ENCODE data around the gene ADAMTS18. TPM values are rescaled to one million over a fixed set of nuclear protein-coding genes. Genes with fewer than 3 reads are reported as not detected.

Gene ADAMTS18
- total RNA-seq, 1 experiment from 2014 or later = not detected

DNA sequence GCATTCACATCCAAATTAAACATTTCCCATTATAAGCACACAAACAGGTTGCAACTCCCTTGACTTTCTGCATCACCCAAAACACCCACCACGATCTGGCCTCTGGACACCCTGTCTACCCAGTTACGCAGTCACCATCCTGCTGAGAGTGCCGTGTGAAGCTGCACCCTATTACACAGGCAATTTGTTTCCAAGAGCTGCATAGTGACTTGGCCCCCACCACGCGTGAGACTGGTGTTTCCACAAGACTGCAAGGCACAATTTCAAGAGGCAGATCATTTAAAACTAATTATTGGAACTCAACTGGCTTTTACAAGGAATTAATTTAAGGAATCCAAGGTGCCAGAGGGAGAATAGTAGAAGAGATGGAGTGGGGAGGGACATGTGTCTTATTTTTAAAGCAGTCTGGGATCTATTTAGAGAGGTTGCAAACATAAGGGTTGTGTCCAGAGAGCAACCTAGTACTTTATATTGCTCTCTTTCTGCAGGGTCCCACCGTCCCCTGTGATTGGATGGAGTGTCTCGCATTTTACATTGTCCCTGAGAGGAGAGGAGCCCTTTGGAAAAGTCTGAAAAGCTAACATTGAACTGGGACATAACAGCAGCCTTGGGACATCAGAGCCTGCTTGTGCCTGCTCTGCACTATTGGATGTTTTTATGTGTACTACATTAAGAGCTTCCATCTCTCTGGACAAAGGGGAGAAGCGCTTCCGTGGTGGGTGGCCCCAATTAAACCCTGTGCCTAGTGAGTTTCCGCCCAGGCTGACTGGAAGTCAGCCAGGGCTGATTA, 8.7 kb upstream of the ADAMTS18 start:
- Histone ChIP-seq H3K27me3 (ENCODE audit: insufficient read depth, low read depth) (peaks cover 73% of the 10 kb centered on the region), H4K20me1 (ENCODE audit: insufficient read depth) (no peaks in the 10 kb centered on the region), H3K36me3 (ENCODE audit: low read depth) (no peaks in the 10 kb centered on the region), H3K9me2 (ENCODE audit: insufficient read depth) (no peaks in the 10 kb centered on the region), H3K4me2 (no peak overlapping the region), H3K4me3 (no peak overlapping the region), H3K9me3 (ENCODE audit: insufficient read depth, low read depth) (no peaks in the 10 kb centered on the region), H3F3A (ENCODE audit: insufficient read depth, low read depth) (no peaks in the 10 kb centered on the region), H3K27ac (no peak overlapping the region), H3K79me2 (ENCODE audit: low read depth) (no peaks in the 10 kb centered on the region), H2AFZ (no peak overlapping the region), H3K4me1 (replicated peaks; ENCODE audit: insufficient read depth) (no peaks in the 10 kb centered on the region)
- intact Hi-C loops (cut with micrococcal nuclease; ENCODE audit: unreplicated experiment) = no loop called here
- TF ChIP-seq, protein P1, sequence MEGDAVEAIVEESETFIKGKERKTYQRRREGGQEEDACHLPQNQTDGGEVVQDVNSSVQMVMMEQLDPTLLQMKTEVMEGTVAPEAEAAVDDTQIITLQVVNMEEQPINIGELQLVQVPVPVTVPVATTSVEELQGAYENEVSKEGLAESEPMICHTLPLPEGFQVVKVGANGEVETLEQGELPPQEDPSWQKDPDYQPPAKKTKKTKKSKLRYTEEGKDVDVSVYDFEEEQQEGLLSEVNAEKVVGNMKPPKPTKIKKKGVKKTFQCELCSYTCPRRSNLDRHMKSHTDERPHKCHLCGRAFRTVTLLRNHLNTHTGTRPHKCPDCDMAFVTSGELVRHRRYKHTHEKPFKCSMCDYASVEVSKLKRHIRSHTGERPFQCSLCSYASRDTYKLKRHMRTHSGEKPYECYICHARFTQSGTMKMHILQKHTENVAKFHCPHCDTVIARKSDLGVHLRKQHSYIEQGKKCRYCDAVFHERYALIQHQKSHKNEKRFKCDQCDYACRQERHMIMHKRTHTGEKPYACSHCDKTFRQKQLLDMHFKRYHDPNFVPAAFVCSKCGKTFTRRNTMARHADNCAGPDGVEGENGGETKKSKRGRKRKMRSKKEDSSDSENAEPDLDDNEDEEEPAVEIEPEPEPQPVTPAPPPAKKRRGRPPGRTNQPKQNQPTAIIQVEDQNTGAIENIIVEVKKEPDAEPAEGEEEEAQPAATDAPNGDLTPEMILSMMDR (conservative IDR thresholded peaks at IDR 0.05) = no peak
- no peak for TF ChIP-seq EZH2 (IDR thresholded peaks at IDR 0.05; ENCODE audit: low read depth)
- DNase-seq = no peak
- CTCF ChIA-PET = no interaction called here
- POLR2A ChIA-PET (ENCODE audit: unreplicated experiment) = no interaction called here
- no TSS peak for BruUV-seq (replicated peaks)

DNA sequence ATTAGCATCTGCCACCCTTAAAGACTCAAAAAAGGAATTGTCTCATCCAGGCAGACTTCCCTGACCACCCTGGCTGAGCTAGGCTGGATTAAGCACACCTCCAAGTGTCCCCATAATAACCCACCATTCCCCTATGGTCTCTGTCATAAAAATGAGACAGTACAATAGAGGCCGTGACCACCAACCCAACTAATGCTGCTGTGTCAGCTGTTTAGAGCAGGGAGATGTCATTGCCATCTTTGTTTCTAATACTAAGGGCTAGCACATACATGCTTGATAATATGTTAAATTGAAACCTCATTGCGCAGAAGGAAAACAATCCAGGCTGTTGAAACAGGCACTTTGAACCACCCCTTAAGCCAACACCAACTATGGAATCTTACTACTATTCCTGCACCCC, 7.2 kb upstream of the ADAMTS18 start:
- H4K20me1 ChIP-seq (ENCODE audit: insufficient read depth) = no peaks in the 10 kb centered on the region
- no peak for DNase-seq
- no peaks in the 10 kb centered on the region for H3F3A ChIP-seq (ENCODE audit: insufficient read depth, low read depth)
- no peaks in the 10 kb centered on the region for H3K9me2 ChIP-seq (ENCODE audit: insufficient read depth)
- POLR2A ChIA-PET (ENCODE audit: unreplicated experiment) = no interaction called here
- H3K27ac ChIP-seq = no peak overlapping the region
- CTCF ChIA-PET = no interaction called here
- no peaks in the 10 kb centered on the region for H3K9me3 ChIP-seq (ENCODE audit: insufficient read depth, low read depth)
- no peaks in the 10 kb centered on the region for H3K79me2 ChIP-seq (ENCODE audit: low read depth)
- H3K27me3 ChIP-seq (ENCODE audit: insufficient read depth, low read depth) = peaks cover 77% of the 10 kb centered on the region
- H3K4me2 ChIP-seq = no peak overlapping the region
- no peaks in the 10 kb centered on the region for H3K36me3 ChIP-seq (ENCODE audit: low read depth)
- no peak overlapping the region for H3K4me3 ChIP-seq
- TF ChIP-seq, protein P1 (conservative IDR thresholded peaks at IDR 0.05) = no peak
- no peak for TF ChIP-seq EZH2 (IDR thresholded peaks at IDR 0.05; ENCODE audit: low read depth)
- intact Hi-C loops (cut with micrococcal nuclease; ENCODE audit: unreplicated experiment) = no loop called here
- no peak overlapping the region for H2AFZ ChIP-seq
- no peaks in the 10 kb centered on the region for H3K4me1 ChIP-seq (replicated peaks; ENCODE audit: insufficient read depth)
- BruUV-seq (replicated peaks) = no TSS peak

DNA sequence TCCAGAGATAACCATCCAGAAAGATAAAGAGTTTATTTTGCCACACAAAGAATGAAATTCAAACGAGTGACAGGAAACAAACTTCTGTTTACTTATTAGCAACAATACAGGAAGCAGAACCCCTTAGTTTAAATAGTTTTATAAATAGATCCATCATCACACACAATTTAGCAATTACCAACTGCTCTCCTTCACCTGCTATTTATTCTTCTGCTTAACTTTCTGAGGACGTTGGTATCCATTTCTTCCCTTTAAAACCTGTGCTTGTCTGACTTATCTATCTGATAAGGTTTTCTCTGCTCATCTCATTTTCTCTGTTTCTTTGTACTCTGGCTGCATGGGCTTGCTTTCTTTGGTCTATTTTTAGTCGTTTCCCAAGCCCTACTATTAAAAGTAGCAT, 4.3 kb upstream of the ADAMTS18 start:
- no peaks in the 10 kb centered on the region for H3K36me3 ChIP-seq (ENCODE audit: low read depth)
- DNase-seq = no peak
- TF ChIP-seq, protein P1 (conservative IDR thresholded peaks at IDR 0.05) = no peak
- TF ChIP-seq EZH2 (IDR thresholded peaks at IDR 0.05; ENCODE audit: low read depth) = no peak
- no peaks in the 10 kb centered on the region for H3K79me2 ChIP-seq (ENCODE audit: low read depth)
- H2AFZ ChIP-seq = no peak overlapping the region
- POLR2A ChIA-PET (ENCODE audit: unreplicated experiment) = no interaction called here
- H3K27me3 ChIP-seq (ENCODE audit: insufficient read depth, low read depth) = peaks cover 80% of the 10 kb centered on the region
- CTCF ChIA-PET = no interaction called here
- intact Hi-C loops (cut with micrococcal nuclease; ENCODE audit: unreplicated experiment) = no loop called here
- H3K9me2 ChIP-seq (ENCODE audit: insufficient read depth) = no peaks in the 10 kb centered on the region
- no peaks in the 10 kb centered on the region for H3F3A ChIP-seq (ENCODE audit: insufficient read depth, low read depth)
- no peaks in the 10 kb centered on the region for H3K4me1 ChIP-seq (replicated peaks; ENCODE audit: insufficient read depth)
- BruUV-seq (replicated peaks) = no TSS peak
- H3K4me3 ChIP-seq = no peak overlapping the region
- no peaks in the 10 kb centered on the region for H4K20me1 ChIP-seq (ENCODE audit: insufficient read depth)
- no peak overlapping the region for H3K27ac ChIP-seq
- H3K4me2 ChIP-seq = no peak overlapping the region
- no peaks in the 10 kb centered on the region for H3K9me3 ChIP-seq (ENCODE audit: insufficient read depth, low read depth)
